Measurements from ENCODE around the gene SLC45A1. TPM values are rescaled to one million over a fixed set of nuclear protein-coding genes. Genes with fewer than 3 reads are reported as not detected.

The SLC45A1 gene
- total and polyA plus RNA-seq, 2 of the 4 experiments (the other 2 are of a cell fraction) = 0.72 to 3.9 TPM

DNA sequence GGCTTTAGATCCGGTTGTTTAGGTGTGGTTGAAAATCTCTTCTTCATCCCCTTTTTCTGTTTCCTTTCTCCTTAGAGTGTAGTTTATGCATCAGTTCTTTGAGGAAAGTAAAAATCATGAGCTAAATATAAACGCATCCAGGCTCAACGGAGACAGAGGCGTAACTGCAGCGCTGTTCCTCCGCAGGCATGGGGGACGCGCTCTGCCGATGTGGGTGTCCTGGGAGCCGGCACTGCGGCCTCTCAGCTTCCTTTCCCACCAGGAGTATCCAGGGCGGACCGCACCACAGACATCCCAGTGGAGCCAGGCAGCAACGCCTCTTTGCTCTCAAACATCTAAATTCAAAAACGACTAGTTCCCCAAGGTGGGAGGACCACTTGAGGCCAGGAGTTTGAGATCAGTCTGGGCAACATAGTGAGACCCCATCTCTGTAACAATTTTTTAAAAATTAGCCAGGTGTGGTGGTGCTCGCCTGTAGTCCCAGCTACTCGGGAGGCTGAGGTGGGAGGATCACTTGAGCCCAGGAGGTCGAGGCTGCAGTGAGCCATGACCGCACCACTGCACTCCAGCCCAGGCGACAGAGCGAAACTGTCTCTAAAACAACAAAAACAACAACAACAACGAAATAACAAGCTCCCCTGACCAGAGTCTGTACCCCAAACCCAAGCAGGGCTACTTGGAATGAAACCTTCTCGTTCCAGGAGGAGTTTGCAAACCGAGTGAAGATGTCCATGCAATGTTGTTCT lies 16.4 kb downstream of the SLC45A1 start:
- H4K20me1 ChIP-seq (ENCODE audit: insufficient read depth, low read length) = no peaks in the 10 kb centered on the region
- H3K79me1 ChIP-seq (ENCODE audit: low read depth in 1 of 2, low read length in 2 of 2) = no peaks in the 10 kb centered on the region
- H3K4ac ChIP-seq (ENCODE audit: low read depth, low read length) = no peak overlapping the region
- no peak overlapping the region for H3K27ac ChIP-seq (ENCODE audit: insufficient read depth, low read length)
- intact Hi-C loops (cut with micrococcal nuclease) = no loop called here
- no peak overlapping the region for H3K9ac ChIP-seq (ENCODE audit: low read depth, low read length)
- no peak overlapping the region for H4K8ac ChIP-seq (ENCODE audit: low read depth in 2 of 2, low read length in 2 of 2)
- H2AK9ac ChIP-seq (replicated peaks; ENCODE audit: low read depth, low read length, poor library complexity) = no peak overlapping the region
- TF ChIP-seq SMC3 (IDR thresholded peaks at IDR 0.05; ENCODE audit: low read depth, low read length) = no peak
- TF ChIP-seq RCOR1 (IDR thresholded peaks at IDR 0.05; ENCODE audit: insufficient replicate concordance, low read length) = no peak
- no peak for TF ChIP-seq MXI1 (IDR thresholded peaks at IDR 0.05; ENCODE audit: borderline replicate concordance, low read depth, low read length)
- no peak for TF ChIP-seq FOS (IDR thresholded peaks at IDR 0.05; ENCODE audit: low read depth, low read length)
- no peak for TF ChIP-seq MAZ (IDR thresholded peaks at IDR 0.05; ENCODE audit: borderline replicate concordance, low read depth, low read length)
- TF ChIP-seq, protein P1, sequence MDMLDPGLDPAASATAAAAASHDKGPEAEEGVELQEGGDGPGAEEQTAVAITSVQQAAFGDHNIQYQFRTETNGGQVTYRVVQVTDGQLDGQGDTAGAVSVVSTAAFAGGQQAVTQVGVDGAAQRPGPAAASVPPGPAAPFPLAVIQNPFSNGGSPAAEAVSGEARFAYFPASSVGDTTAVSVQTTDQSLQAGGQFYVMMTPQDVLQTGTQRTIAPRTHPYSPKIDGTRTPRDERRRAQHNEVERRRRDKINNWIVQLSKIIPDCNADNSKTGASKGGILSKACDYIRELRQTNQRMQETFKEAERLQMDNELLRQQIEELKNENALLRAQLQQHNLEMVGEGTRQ (IDR thresholded peaks at IDR 0.05; ENCODE audit: low read depth, low read length) = no peak
- TF ChIP-seq CEBPB (IDR thresholded peaks at IDR 0.05; ENCODE audit: low read depth, low read length) = no peak
- TF ChIP-seq, protein P2, sequence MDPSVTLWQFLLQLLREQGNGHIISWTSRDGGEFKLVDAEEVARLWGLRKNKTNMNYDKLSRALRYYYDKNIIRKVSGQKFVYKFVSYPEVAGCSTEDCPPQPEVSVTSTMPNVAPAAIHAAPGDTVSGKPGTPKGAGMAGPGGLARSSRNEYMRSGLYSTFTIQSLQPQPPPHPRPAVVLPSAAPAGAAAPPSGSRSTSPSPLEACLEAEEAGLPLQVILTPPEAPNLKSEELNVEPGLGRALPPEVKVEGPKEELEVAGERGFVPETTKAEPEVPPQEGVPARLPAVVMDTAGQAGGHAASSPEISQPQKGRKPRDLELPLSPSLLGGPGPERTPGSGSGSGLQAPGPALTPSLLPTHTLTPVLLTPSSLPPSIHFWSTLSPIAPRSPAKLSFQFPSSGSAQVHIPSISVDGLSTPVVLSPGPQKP (IDR thresholded peaks at IDR 0.05; ENCODE audit: borderline replicate concordance, low read depth, low read length) = no peak
- H2AK5ac ChIP-seq (ENCODE audit: low read depth, low read length) = no peak overlapping the region
- H4K91ac ChIP-seq (ENCODE audit: insufficient read depth, low read depth, low read length) = no peak overlapping the region
- peaks cover 10% of the 10 kb centered on the region; the same call in 1 of the 2 replicates for H3K36me3 ChIP-seq (ENCODE audit: control insufficient read depth, insufficient read depth, low read length)
- WGBS, 2 experiments (ENCODE audit: extremely low coverage in 2 of 2, insufficient read length in 1 of 2) = 98% methylated on average over 9 of the region's 24 CpGs; no CpG with 5 or more reads in 1 of the 2 experiments
- dilution Hi-C loops (cut with HindIII; ENCODE audit: low sequenced_read_pairs, unreplicated experiment) = no loop called here
- H3K14ac ChIP-seq (replicated peaks; ENCODE audit: low read depth, low read length) = no peak overlapping the region; the same call in 1 of the 2 replicates
- POLR2A ChIA-PET (ENCODE audit: unreplicated experiment) = no interaction called here
- H3K27me3 ChIP-seq (ENCODE audit: control insufficient read depth, insufficient read depth, low read length) = no peaks in the 10 kb centered on the region
- H3K23ac ChIP-seq (ENCODE audit: low read depth, low read length) = no peak overlapping the region
- peaks cover 2% of the 10 kb centered on the region; the same call in 1 of the 2 replicates for H3K9me1 ChIP-seq (ENCODE audit: insufficient read depth, low read length)
- H3K4me1 ChIP-seq (ENCODE audit: control insufficient read depth, insufficient read depth, low read length) = no peaks in the 10 kb centered on the region
- no peak overlapping the region for H2BK15ac ChIP-seq (ENCODE audit: low read depth, low read length)
- BruUV-seq (replicated peaks) = no TSS peak
- H2BK120ac ChIP-seq (ENCODE audit: low read depth, low read length) = no peak overlapping the region
- no peak overlapping the region for H3K4me3 ChIP-seq (ENCODE audit: insufficient read depth, low read depth, low read length)
- H3K18ac ChIP-seq (ENCODE audit: low read depth, low read length) = no peak overlapping the region
- CTCF ChIA-PET = interaction anchor here (1.4 kb wide), 1 partner anchor 8 kb away, joined by 3 read pairs; no protein-coding TSS in a partner anchor
- no peak overlapping the region for H2AFZ ChIP-seq (replicated peaks; ENCODE audit: low read length, poor library complexity)
- no peak overlapping the region for H2BK5ac ChIP-seq (ENCODE audit: low read depth, low read length, poor library complexity, severe bottlenecking)
- in situ Hi-C loops (cut with MboI; ENCODE audit: low sequenced_read_pairs) = no loop called here
- DNase-seq (no peak), ATAC-seq (ENCODE audit: low read depth) (no peak)
- no peaks in the 10 kb centered on the region for H3K9me3 ChIP-seq (ENCODE audit: control insufficient read depth, insufficient read depth, low read length)
- no peak overlapping the region for H3K56ac ChIP-seq (ENCODE audit: extremely low read depth, insufficient read depth, low read length)
- no peak overlapping the region for H2BK20ac ChIP-seq (ENCODE audit: low read depth, low read length)
- H4K5ac ChIP-seq (ENCODE audit: low read depth, low read length) = no peak overlapping the region
- no peak overlapping the region for H3K4me2 ChIP-seq (ENCODE audit: low read depth, low read length)

Measured in IMR-90 (cell line).